Amniotic stem cell (primary cell): ENCODE measurements around the gene TJP2.

Source experiments
- DNase-seq: peaks from one replicate; lab custom pipeline; 2025; lab: John Stamatoyannopoulos, UW

TJP2 gene

DNA sequence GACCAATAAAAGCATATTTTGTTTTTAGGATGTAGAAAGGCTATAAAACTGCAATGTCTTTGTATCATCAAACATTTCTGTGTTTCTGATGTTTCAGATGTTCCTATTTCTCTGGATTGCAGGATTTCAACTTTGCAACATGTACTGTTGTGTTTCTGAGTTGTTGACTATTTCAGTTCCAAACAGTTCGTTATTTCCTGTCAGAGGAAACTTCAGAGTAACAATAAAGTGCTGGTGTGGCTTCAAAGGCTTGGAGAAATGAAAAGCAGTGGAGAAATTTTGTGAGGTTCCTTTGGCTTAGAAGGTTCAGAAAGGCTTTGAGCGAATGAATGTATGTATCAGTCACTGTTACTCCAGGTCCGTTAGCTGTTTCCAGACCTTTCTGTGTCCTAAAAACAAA is 17.2 kb downstream of the TJP2 start:
- no peak for DNase-seq

GRCh38 chr9:69192214-69192613 is 18.1 kb downstream of the TJP2 start:
- DNase-seq = no peak

- DNase-seq = no peak
These were observed 19.6 kb downstream of the TJP2 start for GRCh38 chr9:69193685-69194032.

DNA sequence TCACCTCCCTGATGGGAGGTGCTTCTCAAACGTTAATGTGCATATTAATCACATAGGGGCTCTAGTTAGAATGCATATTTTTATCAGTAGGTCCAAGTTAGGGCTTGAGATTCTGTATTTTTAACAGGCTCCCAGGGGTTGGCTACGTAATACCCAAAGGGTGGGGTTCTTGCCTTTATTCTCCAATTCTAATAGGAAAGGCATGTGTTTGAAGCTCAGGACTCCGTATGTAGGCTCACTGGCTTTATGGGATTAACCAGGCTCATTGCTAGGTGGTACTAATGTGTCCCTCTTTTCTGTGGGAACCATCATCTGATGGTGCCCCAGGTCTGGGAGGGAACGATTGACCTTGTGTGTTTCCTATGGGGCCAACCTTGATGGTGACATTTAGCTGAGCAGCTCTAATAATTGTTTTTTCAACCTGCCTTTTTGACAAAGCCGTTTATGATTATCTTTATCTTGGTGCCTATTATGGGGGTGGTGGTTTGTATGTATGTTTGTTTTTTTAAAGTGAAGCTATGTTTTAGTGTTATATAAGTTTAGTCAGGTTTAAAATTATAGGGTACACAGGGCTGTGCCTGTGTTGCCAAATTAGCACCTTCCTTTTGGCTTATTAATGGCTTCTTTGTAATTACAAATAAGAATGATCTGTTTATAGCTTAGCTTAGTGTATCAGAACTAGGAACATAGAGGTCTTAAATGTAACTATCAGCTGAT is 20.8 kb downstream of the TJP2 start:
- no peak for DNase-seq

DNA sequence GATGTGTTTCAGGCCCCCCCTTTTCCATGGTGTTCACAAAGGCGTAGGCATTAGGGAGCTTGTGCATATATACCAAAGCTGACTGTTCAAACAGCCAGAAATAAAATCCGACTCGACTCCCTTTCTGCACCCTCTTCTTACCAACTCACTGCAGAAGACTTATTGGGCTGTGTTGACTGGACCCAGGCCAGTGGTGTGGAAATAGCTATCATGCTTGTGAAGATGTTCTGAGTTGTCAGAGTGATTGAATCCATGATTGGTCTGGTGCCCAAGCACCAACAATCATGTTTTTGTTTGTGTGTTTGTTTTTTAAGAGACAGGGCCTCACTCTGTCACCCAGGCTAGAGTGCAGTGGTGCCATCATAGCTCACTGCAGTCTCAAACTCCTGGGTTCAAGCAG is 21.6 kb downstream of the TJP2 start:
- DNase-seq = no peak

DNA sequence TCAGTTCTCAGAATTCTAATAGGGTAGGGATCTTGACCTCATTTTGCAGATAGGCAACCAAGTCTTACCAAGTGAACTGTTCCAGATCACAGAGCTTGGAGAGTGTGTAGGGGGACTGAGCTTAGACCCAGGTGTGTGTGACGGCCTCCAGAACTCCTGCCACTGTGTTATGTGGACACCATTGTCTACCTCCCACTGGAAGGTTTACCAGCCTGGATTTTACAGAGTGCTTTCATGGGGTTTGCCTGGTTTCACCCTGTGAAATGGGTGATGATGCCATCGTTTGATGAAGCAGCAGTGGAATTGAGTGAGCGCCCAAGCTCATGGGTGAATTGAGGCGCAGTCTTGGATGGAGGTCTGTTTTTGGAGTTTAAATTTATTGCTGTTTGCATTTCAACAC is 23.6 kb downstream of the TJP2 start:
- no peak for DNase-seq

- DNase-seq = no peak
These were observed 24.6 kb downstream of the TJP2 start for GRCh38 chr9:69198521-69199220.

DNA sequence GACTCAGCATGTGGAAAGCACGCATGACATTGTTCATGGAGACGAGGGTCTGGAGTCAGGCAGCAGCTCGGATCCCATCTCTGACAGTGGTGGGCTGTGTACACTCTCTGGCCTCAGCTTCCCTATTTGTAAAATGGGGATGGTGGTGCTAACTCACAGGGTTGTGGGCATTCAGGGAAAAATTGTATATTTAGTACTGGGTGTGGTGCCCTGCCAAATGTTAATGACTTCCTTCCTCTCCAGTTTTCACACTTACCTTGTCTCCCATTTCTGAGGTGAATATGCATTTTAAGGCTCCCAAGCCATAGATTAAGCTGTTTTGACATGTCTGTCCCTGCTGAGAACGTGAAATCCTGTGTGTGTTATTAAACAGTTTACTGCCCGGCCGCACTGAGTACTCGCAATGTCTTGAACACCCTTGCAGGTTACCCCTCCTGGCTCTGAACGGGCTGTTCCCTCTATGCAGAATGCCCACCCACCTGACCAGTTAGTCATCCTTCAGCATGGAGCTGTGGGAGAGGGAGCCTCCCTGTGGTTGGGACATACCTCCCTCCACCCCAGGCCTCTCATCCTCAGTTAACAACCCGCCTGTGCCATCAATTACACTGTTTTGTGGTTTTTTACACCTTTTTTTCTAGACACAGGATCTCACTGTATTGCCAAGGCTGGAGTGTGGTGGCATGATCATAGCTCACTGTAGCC is 25.8 kb downstream of the TJP2 start:
- DNase-seq = no peak

DNA sequence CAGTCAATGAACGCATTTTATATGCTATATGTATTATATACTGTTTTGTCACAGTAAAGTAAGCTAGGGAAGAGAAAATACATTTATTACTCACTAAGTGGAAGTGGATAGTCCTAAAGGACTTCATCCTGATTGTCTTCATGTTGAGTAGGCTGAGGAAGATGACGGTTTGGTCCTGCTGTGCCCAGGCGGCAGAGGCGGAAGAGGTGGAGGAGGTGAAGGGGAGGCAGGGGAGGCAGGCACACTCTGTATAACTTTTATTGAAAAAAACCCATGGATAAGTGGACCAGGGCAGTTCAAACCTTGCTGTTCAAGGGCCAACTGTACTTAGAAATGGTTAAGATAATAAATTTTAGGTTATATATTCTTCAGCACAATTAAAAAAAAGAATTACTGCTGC is 28.5 kb downstream of the TJP2 start:
- DNase-seq = no peak

GRCh38 chr9:69204326-69204725 is 30.2 kb downstream of the TJP2 start:
- no peak for DNase-seq

DNA sequence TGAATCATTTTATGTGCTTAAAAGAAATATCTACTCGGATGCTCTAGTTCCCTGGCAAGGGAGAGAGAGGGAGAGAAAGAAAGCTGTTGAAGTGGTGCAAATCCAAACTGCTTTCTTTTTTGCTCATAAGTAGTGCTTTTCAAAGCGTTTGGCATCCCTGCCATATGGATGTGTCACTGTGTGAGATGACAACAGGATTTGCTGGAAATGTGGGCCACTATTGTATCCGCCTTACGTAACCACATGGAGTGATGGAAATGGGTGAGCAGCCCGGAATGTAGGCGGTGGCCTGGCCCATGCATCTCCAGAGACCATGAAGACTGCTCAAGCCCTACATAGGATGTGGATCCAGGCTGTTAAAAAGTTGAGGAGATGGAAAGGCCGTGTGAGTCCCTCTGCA is 30.8 kb downstream of the TJP2 start:
- no peak for DNase-seq

DNA sequence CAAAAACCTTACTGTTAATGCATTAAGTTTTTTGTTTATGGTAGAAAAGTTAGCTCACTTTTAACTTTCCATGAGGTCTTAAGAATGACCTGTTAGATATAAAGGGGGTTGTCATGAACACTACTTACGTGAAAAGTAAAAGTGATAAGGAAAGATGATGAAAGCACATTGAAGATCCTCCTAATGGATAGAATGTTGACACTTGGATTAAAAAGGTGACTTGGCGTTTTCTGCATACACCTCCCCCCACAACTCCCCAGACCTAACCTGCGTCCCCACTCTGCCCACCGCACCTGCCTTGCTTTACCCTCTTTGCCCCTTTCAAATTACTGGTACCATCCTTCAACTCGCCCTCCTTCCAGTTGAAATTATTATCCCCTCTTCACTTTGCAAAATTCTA is 32.0 kb downstream of the TJP2 start:
- DNase-seq = no peak

DNA sequence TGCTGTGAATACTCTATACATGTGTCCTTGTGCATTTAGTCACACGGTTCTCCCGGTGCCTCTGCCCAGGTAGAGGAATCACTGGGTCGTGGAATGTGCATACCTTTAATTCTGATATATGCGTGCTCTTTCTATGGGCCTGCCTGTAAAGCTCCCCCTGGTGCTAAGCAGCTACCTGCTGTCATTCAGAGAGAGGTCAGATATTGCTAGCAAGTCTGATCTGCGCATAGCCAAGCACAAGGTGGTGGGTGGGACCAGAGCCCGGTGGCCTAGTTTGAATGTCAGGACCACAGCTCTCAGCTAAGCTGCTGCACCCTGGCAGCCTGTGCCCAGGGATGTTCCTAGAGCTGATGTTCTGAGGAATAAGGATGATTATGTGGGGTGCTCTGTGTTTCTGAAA is 33.4 kb downstream of the TJP2 start:
- no peak for DNase-seq

- no peak for DNase-seq
These were observed 37.5 kb downstream of the TJP2 start for GRCh38 chr9:69211424-69212036.

- DNase-seq = no peak
These were observed 39.6 kb downstream of the TJP2 start for GRCh38 chr9:69213647-69214046.

DNA sequence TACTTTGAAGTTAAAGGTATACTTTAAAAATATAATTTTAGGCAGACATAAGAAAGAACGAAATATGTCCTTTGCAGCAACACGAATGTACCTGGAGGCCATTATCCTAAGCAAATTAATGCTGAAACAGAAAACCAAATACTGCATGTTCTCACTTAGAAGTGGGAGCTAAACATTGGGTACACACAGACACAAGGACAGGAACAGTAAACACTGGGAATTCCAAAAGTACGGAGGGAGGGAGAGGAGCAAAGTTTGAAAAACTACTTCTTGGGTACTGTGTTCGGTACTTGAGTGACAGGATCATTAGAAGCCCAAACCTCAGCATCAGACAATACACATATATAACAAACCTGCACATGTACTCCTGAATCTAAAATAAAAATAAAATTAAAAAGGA is 40.9 kb downstream of the TJP2 start:
- DNase-seq = no peak

GRCh38 chr9:69215774-69216485 is 41.9 kb downstream of the TJP2 start:
- DNase-seq = no peak

GRCh38 chr9:69218166-69218565 is 44.1 kb downstream of the TJP2 start:
- no peak for DNase-seq

GRCh38 chr9:69221036-69221435 is 47.0 kb downstream of the TJP2 start:
- DNase-seq = no peak

GRCh38 chr9:69222970-69223369 is 48.9 kb downstream of the TJP2 start:
- no peak for DNase-seq

- DNase-seq = peak; percentile 51
These were observed 49.5 kb downstream of the TJP2 start for GRCh38 chr9:69223605-69224004.

DNA sequence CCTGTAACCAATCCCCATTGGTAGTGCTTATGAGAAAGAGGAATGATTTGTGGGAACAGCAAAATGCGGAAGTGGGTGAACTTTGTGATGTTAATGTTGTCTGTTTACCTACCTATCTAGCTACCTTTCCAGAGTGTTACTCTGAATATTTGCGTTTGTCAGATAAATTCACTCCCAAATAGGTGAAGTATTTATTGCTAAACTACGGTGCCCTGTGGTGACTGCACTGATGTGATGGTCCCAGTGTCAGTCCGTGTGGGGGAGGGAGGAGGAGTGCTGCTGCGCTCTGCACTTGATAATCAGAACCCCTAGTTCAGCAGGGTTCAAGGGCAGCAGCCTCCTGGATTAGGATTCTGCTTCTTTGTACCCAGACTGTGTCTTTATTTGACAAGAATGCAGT is 55.3 kb downstream of the TJP2 start:
- DNase-seq = no peak
